Keratinocyte (primary cell): ENCODE results near the gene PCGF1. TPM values are rescaled to one million over a fixed set of nuclear protein-coding genes. Genes with fewer than 3 reads are reported as not detected.

ENCODE experiments used
- DNase-seq: peaks from one replicate; pipeline ENCODE4 v3.0.0-alpha.2; 2011; ENCODE audit warnings: low read depth, missing footprints, low spot score
- FAIRE-seq: peaks from 2 replicates; lab custom pipeline; 2011; peaks lifted over from hg19 to GRCh38; lab: Jason Lieb, UNC
- H2AFZ ChIP-seq: 2 replicates; pipeline ENCODE4 v1.6.0; 2012; ENCODE audit warnings: low read length, control low read depth, inconsistent platforms; ENCODE audit not compliant: control insufficient read depth
- H3K27ac ChIP-seq: 2 replicates; pipeline ENCODE4 v1.5.1; 2011; ENCODE audit warnings: low read length; ENCODE audit not compliant: control insufficient read depth, insufficient read depth
- H3K27me3 ChIP-seq: 3 replicates; pipeline ENCODE4 v1.6.0; 2011; ENCODE audit warnings: low read length; ENCODE audit not compliant: control insufficient read depth, insufficient read depth; ENCODE audit errors: extremely low read depth
- H3K36me3 ChIP-seq, 2 experiments: 2 replicates in 1 of 2; 3 replicates in 1 of 2; pipeline ENCODE4 v1.5.1; 2011; ENCODE audit warnings: low read length in 2 of 2, mild to moderate bottlenecking in 1 of 2; ENCODE audit not compliant: control insufficient read depth in 2 of 2, insufficient read depth in 2 of 2; ENCODE audit errors: extremely low read depth in 1 of 2
- H3K4me1 ChIP-seq: 3 replicates; pipeline ENCODE4 v1.5.1; 2011; ENCODE audit warnings: low read length; ENCODE audit not compliant: control insufficient read depth, insufficient read depth; ENCODE audit errors: extremely low read depth
- H3K4me2 ChIP-seq: 3 replicates; pipeline ENCODE4 v1.6.0; 2011; ENCODE audit warnings: low read depth, low read length; ENCODE audit not compliant: control insufficient read depth, insufficient read depth; ENCODE audit errors: extremely low read depth
- H3K4me3 ChIP-seq, 3 experiments: fragments of 200-600 bp in 1 of 3; sonication (generic) in 1 of 3; 2 replicates in 2 of 3; 3 replicates in 1 of 3; pipeline ENCODE4 v1.5.1; 2011 to 2016; ENCODE audit warnings: low read length in 3 of 3, mild to moderate bottlenecking in 3 of 3, control low read depth in 2 of 3, inconsistent platforms in 1 of 3, low read depth in 1 of 3, mixed read lengths in 1 of 3, mixed run types in 1 of 3, moderate library complexity in 1 of 3; ENCODE audit not compliant: control insufficient read depth in 2 of 3, insufficient read depth in 2 of 3; ENCODE audit errors: extremely low read depth in 1 of 3
- H3K79me2 ChIP-seq: 2 replicates; pipeline ENCODE4 v1.6.0; 2012; ENCODE audit warnings: low read length; ENCODE audit not compliant: control insufficient read depth, insufficient read depth
- H3K9ac ChIP-seq: 3 replicates; pipeline ENCODE4 v1.6.0; 2011; ENCODE audit warnings: low read length; ENCODE audit not compliant: control insufficient read depth, insufficient read depth; ENCODE audit errors: extremely low read depth
- H3K9me1 ChIP-seq: 3 replicates; pipeline ENCODE4 v1.6.0; 2011; ENCODE audit warnings: low read length; ENCODE audit not compliant: control insufficient read depth, insufficient read depth; ENCODE audit errors: extremely low read depth
- H3K9me3 ChIP-seq: 2 replicates; pipeline ENCODE4 v1.5.1; 2012; ENCODE audit warnings: low read depth, low read length; ENCODE audit not compliant: control insufficient read depth
- H4K20me1 ChIP-seq: 3 replicates; pipeline ENCODE4 v1.6.0; 2011; ENCODE audit warnings: low read length; ENCODE audit not compliant: control insufficient read depth, insufficient read depth; ENCODE audit errors: extremely low read depth
- EZH2 ChIP-seq: IDR thresholded peaks from one replicate; pipeline ENCODE4 v1.6.1; 2012; ENCODE audit warnings: inconsistent platforms, mild to moderate bottlenecking, low read length, moderate library complexity
- dilution Hi-C: fragments of 300-500 bp; cut with MboI; formaldehyde crosslinking; loops from one replicate; pipeline ENCODE4 v1.7.0; 2020; ENCODE audit warnings: low sequenced_read_pairs; ENCODE audit not compliant: extremely low pct_ligation_motif_present
- polyA plus RNA-seq, 5 experiments: library from polyadenylated mRNA; depleted of rRNA in 3 of 5; stranded (reverse) in 3 of 5; stranded (forward) in 1 of 5; unstranded in 1 of 5; fragments of >200 nt; gene quantifications; 1 replicate in 1 of 5; 2 replicates in 3 of 5; 3 replicates in 1 of 5; pipeline versions ENCODE4 v1.2.1 to v1.2.3, GENCODE V29; 2011 to 2012; ENCODE audit warnings: missing spikeins in 2 of 5, low read depth in 1 of 5, low replicate concordance in 1 of 5
- TF ChIP-seq, protein P1 (sequence below), 3 experiments: IDR thresholded peaks in 1 of 3; conservative IDR thresholded peaks in 1 of 3; optimal IDR thresholded peaks in 1 of 3; 2 replicates in 2 of 3; 3 replicates in 1 of 3; pipeline versions ENCODE3 to v1.5.1; 2011; ENCODE audit warnings: low read length in 3 of 3, mild to moderate bottlenecking in 3 of 3, moderate library complexity in 2 of 3, control low read depth in 1 of 3, inconsistent platforms in 1 of 3; ENCODE audit not compliant: insufficient read depth in 2 of 3; ENCODE audit errors: extremely low read depth in 1 of 3

PCGF1 gene
- polyA plus RNA-seq, 1 donor (not counting 4 experiments of a cell fraction or from before 2014, with no cell fraction given) = 29.1 TPM

DNA sequence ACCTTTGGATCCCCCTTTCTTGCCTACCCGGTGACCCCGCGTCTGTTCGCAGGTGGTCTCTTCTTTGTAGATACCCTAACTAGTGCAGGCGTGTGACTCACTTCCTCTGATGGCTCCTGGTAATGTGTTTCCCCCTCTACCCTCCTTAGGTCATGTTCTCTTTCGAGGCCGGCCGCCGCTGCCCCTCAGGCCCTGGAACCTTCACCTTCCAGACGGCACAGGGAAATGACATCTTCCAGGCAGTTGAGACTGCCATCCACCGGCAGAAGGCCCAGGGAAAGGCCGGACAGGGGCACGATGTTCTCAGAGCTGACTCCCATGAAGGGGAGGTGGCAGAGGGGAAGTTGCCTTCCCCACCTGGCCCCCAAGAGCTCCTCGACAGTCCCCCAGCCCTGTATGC, 48.7 kb upstream of the PCGF1 start:
- Histone ChIP-seq H3K36me3 (no peaks in the 10 kb centered on the region), H3K9me3 (no peaks in the 10 kb centered on the region), H4K20me1 (no peaks in the 10 kb centered on the region), H3K4me1 (peaks cover 12% of the 10 kb centered on the region), H2AFZ (no peak overlapping the region), H3K4me2 (no peak overlapping the region), H3K9me1 (no peaks in the 10 kb centered on the region), H3K27ac (no peak overlapping the region), H3K9ac (no peak overlapping the region), H3K4me3 (no peak overlapping the region), H3K27me3 (peaks cover 16% of the 10 kb centered on the region), H3K79me2 (no peaks in the 10 kb centered on the region)
- DNase-seq (no peak), FAIRE-seq (no peak)
- TF ChIP-seq EZH2 = no peak
- TF ChIP-seq, protein P1, sequence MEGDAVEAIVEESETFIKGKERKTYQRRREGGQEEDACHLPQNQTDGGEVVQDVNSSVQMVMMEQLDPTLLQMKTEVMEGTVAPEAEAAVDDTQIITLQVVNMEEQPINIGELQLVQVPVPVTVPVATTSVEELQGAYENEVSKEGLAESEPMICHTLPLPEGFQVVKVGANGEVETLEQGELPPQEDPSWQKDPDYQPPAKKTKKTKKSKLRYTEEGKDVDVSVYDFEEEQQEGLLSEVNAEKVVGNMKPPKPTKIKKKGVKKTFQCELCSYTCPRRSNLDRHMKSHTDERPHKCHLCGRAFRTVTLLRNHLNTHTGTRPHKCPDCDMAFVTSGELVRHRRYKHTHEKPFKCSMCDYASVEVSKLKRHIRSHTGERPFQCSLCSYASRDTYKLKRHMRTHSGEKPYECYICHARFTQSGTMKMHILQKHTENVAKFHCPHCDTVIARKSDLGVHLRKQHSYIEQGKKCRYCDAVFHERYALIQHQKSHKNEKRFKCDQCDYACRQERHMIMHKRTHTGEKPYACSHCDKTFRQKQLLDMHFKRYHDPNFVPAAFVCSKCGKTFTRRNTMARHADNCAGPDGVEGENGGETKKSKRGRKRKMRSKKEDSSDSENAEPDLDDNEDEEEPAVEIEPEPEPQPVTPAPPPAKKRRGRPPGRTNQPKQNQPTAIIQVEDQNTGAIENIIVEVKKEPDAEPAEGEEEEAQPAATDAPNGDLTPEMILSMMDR (optimal IDR thresholded peaks at IDR 0.05 in 1 of 3, IDR thresholded peaks at IDR 0.05 in 1 of 3, conservative IDR thresholded peaks at IDR 0.05 in 1 of 3; ENCODE audit: extremely low read depth in 1 of 3, insufficient read depth in 2 of 3, low read length in 3 of 3) = no peak
- dilution Hi-C loops = no loop called here

DNA sequence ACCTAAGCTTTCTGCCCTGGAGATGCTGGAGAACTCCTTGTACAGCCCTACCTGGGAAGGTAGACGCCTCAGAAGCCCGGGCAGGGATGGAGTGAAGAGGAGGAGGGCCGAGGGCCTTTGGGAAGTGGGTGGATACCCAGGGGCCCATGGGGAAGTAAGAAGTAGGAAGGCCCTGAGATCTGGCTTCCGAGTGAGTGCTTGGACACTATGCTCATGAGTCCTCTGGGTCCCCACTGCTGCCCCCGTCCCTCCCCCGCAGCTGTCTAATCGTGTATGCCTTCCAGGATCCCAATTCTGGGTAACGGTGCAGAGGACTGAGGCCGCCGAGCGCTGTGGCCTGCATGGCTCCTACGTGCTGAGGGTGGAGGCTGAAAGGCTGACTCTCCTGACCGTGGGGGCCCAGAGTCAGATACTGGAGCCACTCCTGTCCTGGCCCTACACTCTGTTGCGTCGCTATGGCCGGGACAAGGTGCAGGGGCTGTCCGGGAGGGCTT, 48.2 kb upstream of the PCGF1 start:
- no peak overlapping the region for H2AFZ ChIP-seq
- peaks cover 16% of the 10 kb centered on the region for H3K27me3 ChIP-seq
- H4K20me1 ChIP-seq = no peaks in the 10 kb centered on the region
- no peak overlapping the region for H3K4me3 ChIP-seq
- H3K9me1 ChIP-seq = no peaks in the 10 kb centered on the region
- H3K36me3 ChIP-seq = no peaks in the 10 kb centered on the region
- no peak overlapping the region for H3K9ac ChIP-seq
- no peak overlapping the region for H3K4me2 ChIP-seq
- peaks cover 10% of the 10 kb centered on the region for H3K4me1 ChIP-seq
- H3K79me2 ChIP-seq = no peaks in the 10 kb centered on the region
- H3K9me3 ChIP-seq = no peaks in the 10 kb centered on the region
- no peak overlapping the region for H3K27ac ChIP-seq
- FAIRE-seq = no peak
- no peak for DNase-seq
- TF ChIP-seq, protein P1 (optimal IDR thresholded peaks at IDR 0.05 in 1 of 3, IDR thresholded peaks at IDR 0.05 in 1 of 3, conservative IDR thresholded peaks at IDR 0.05 in 1 of 3; ENCODE audit: extremely low read depth in 1 of 3, insufficient read depth in 2 of 3, low read length in 3 of 3) = no peak
- TF ChIP-seq EZH2 = no peak
- dilution Hi-C loops = no loop called here
